HG02852 (cell line): ENCODE measurements around the gene VWA1.
"Not testable (repeated sequence)": the region's sequence is repeated elsewhere in the genome, so short reads cannot be mapped to it uniquely, and the experiment has no call there.

Experiments used
- ATAC-seq: cut with Tn5 transposase; IDR thresholded peaks from one replicate; pipeline ENCODE4 v1.9.1; 2021; ENCODE audit warnings: mild to moderate bottlenecking, moderate library complexity; ENCODE audit not compliant: unreplicated experiment

Gene VWA1

GRCh38 chr1:1434824-1435105 lies 725 bp upstream of the VWA1 start:
- ATAC-seq = no peak

GRCh38 chr1:1435911-1436629 lies 580 bp downstream of the VWA1 start:
- no peak for ATAC-seq

GRCh38 chr1:1436630-1437032 lies 1.1 kb downstream of the VWA1 start:
- no peak for ATAC-seq

- ATAC-seq = no peak
These were observed 1.8 kb downstream of the VWA1 start for GRCh38 chr1:1437033-1437903.

- no peak for ATAC-seq
These were observed 2.5 kb downstream of the VWA1 start for GRCh38 chr1:1437904-1438376.

- ATAC-seq = no peak
These were observed 3.3 kb downstream of the VWA1 start for GRCh38 chr1:1438531-1439381.

- ATAC-seq = no peak
These were observed 4.2 kb downstream of the VWA1 start for GRCh38 chr1:1439546-1440261.

GRCh38 chr1:1440262-1441001 lies 4.9 kb downstream of the VWA1 start:
- ATAC-seq = no peak

- no peak for ATAC-seq
These were observed 5.8 kb downstream of the VWA1 start for GRCh38 chr1:1441002-1441888.

- ATAC-seq = no peak
These were observed 6.7 kb downstream of the VWA1 start for GRCh38 chr1:1442069-1442770.

- ATAC-seq = not testable (repeated sequence)
These were observed 11.1 kb downstream of the VWA1 start for GRCh38 chr1:1446631-1447030.

- no peak for ATAC-seq
These were observed 13.7 kb downstream of the VWA1 start, which contains the start of gene ATAD3C for GRCh38 chr1:1449099-1449739. TSS of gene ATAD3C (plus strand) at chr1:1449689. CDS start at chr1:1450684, 995 bp downstream.

- not testable (repeated sequence) for ATAC-seq
These were observed 15.1 kb downstream of the VWA1 start for GRCh38 chr1:1450616-1451015.

- no peak for ATAC-seq
These were observed 16.3 kb downstream of the VWA1 start for GRCh38 chr1:1451696-1452364.

GRCh38 chr1:1452365-1452739 lies 16.9 kb downstream of the VWA1 start:
- ATAC-seq = not testable (repeated sequence)

GRCh38 chr1:1452882-1453281 lies 17.4 kb downstream of the VWA1 start:
- ATAC-seq = no peak
